ENCODE measurements around the gene HS3ST5.

GRCh38 chr6:114375541-114376192 lies 32.8 kb upstream of the HS3ST5 start:
- TF ChIP-seq, protein P1, sequence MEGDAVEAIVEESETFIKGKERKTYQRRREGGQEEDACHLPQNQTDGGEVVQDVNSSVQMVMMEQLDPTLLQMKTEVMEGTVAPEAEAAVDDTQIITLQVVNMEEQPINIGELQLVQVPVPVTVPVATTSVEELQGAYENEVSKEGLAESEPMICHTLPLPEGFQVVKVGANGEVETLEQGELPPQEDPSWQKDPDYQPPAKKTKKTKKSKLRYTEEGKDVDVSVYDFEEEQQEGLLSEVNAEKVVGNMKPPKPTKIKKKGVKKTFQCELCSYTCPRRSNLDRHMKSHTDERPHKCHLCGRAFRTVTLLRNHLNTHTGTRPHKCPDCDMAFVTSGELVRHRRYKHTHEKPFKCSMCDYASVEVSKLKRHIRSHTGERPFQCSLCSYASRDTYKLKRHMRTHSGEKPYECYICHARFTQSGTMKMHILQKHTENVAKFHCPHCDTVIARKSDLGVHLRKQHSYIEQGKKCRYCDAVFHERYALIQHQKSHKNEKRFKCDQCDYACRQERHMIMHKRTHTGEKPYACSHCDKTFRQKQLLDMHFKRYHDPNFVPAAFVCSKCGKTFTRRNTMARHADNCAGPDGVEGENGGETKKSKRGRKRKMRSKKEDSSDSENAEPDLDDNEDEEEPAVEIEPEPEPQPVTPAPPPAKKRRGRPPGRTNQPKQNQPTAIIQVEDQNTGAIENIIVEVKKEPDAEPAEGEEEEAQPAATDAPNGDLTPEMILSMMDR (IDR thresholded peaks at IDR 0.05; ENCODE audit: low read length) = no peak
- TF ChIP-seq EZH2phosphoT487 (IDR thresholded peaks at IDR 0.05; ENCODE audit: low read length) = no peak

All from MM.1S (cell line).